ENCODE measurements around the gene SCRT2. TPM values are rescaled to one million over a fixed set of nuclear protein-coding genes. Genes with fewer than 3 reads are reported as not detected.
"Not testable (repeated sequence)": the region's sequence is repeated elsewhere in the genome, so short reads cannot be mapped to it uniquely, and the experiment has no call there.

SCRT2 gene
- total and polyA plus RNA-seq, 9 donors: not detected

DNA sequence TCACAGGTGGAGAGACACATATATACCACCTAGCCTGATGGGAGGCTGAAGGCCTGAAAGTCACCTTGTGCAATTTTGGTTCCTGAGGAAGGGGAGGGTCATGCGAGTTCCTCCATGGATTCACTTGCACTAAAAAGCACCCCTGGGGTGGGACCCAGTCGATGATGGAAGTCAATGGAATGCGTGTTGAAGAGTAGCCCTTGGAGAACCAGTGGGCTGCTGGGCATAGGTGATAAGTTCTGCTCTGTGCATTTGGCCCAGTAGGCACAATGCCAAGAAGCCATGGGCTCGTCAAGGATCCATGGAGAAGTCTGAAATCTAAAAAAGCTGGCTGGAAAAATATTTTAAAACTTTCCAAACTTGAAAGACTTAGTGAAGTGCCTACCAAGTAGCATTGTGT lies 18.9 kb upstream of the SCRT2 start:
- no peaks in the 10 kb centered on the region for H3K9me3 ChIP-seq
- intact Hi-C loops (cut with DNase I): no loop called here
- DNase-seq: no peak
- no peak overlapping the region for H3K4me3 ChIP-seq
- H3K4me1 ChIP-seq (ENCODE audit: insufficient read depth): no peaks in the 10 kb centered on the region
- TF ChIP-seq, protein P1, sequence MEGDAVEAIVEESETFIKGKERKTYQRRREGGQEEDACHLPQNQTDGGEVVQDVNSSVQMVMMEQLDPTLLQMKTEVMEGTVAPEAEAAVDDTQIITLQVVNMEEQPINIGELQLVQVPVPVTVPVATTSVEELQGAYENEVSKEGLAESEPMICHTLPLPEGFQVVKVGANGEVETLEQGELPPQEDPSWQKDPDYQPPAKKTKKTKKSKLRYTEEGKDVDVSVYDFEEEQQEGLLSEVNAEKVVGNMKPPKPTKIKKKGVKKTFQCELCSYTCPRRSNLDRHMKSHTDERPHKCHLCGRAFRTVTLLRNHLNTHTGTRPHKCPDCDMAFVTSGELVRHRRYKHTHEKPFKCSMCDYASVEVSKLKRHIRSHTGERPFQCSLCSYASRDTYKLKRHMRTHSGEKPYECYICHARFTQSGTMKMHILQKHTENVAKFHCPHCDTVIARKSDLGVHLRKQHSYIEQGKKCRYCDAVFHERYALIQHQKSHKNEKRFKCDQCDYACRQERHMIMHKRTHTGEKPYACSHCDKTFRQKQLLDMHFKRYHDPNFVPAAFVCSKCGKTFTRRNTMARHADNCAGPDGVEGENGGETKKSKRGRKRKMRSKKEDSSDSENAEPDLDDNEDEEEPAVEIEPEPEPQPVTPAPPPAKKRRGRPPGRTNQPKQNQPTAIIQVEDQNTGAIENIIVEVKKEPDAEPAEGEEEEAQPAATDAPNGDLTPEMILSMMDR (IDR thresholded peaks at IDR 0.05): no peak
- TF ChIP-seq POLR2A (IDR thresholded peaks at IDR 0.05): no peak
- TF ChIP-seq EP300 (IDR thresholded peaks at IDR 0.05): no peak
- 51 to 67% (median 59%) methylated on average over 4 of the region's 4 CpGs for WGBS, 3 donors
- H3K36me3 ChIP-seq: no peaks in the 10 kb centered on the region
- no peaks in the 10 kb centered on the region for H3K27me3 ChIP-seq
- H3K27ac ChIP-seq: no peak overlapping the region

DNA sequence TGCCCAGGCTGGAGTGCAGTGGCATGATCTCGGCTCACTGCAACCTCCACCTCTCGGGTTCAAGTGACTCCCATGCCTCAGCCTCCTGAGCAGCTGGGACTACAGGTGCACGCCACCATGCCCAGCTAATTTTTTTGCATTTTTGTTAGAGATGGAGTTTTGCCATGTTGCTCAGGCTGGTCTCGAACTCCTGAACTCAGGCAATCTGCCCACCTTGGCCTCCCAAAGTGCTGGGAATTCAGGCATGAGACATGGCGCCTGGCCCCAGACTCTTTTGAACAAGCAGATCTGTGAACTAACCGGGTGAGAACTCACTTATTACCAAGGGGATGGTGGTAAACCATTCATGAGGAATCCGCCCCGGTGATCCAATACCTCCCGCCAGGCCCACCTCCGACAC lies 18.2 kb upstream of the SCRT2 start:
- intact Hi-C loops (cut with DNase I); H3K27ac ChIP-seq; H3K4me1 ChIP-seq (ENCODE audit: insufficient read depth); DNase-seq; H3K4me3 ChIP-seq; H3K9me3 ChIP-seq; H3K27me3 ChIP-seq; H3K36me3 ChIP-seq: not testable (repeated sequence)
- WGBS, 3 donors: 84 to 92% (median 86%) methylated on average over 10 of the region's 10 CpGs

DNA sequence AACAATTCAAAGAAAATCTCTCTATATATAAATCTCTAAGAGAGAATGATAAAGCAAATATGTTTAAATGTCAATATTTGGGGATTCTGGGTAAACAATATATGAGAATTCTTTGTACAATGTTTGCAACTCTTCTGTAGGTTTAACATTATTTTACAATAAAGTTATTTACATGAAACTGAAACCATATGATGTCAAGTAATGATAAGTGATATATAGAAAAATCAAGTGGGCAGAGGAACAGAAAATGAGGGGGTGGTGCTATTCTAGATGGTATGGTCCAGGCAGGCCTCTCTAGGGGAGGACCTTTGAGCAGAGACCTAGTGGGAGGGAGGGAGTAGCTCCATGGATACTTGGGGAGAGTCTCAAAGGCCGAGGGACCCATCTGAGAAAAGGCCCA lies 16.4 kb upstream of the SCRT2 start:
- TF ChIP-seq EP300 (IDR thresholded peaks at IDR 0.05): no peak
- TF ChIP-seq POLR2A (IDR thresholded peaks at IDR 0.05): no peak
- TF ChIP-seq, protein P1 (IDR thresholded peaks at IDR 0.05): no peak
- Histone ChIP-seq H3K4me1 (ENCODE audit: insufficient read depth) (no peaks in the 10 kb centered on the region), H3K9me3 (no peaks in the 10 kb centered on the region), H3K4me3 (no peak overlapping the region), H3K36me3 (no peaks in the 10 kb centered on the region), H3K27ac (no peak overlapping the region), H3K27me3 (no peaks in the 10 kb centered on the region)
- DNase-seq: no peak
- WGBS, 3 donors: 32 to 33% (median 33%) methylated on average over 1 of the region's 1 CpG
- intact Hi-C loops (cut with DNase I): no loop called here

DNA sequence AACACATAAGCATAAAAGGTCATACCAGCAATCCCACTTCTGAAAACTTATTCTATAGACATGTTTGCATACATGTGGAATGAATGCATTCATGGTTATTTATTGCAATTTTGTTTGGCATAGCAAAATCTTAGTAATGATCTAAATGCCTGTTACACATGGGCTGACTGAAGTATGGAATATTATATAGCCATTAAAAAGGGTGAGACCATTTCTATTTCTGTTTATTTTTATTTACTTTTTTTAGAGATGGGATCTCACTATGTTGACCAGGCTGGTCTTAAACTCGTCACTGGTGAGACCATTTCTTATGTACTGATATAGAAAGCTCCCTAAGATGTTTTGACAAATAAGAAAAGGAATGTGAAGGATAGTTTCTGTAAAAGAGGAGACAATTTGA lies 14.3 kb upstream of the SCRT2 start:
- no peak for DNase-seq
- no peaks in the 10 kb centered on the region for H3K9me3 ChIP-seq
- H3K27ac ChIP-seq: no peak overlapping the region
- intact Hi-C loops (cut with DNase I): no loop called here
- H3K36me3 ChIP-seq: no peaks in the 10 kb centered on the region
- no peaks in the 10 kb centered on the region for H3K27me3 ChIP-seq
- WGBS, 3 donors: 43 to 45% (median 43%) methylated on average over 1 of the region's 1 CpG
- no peaks in the 10 kb centered on the region for H3K4me1 ChIP-seq (ENCODE audit: insufficient read depth)
- TF ChIP-seq, protein P1 (IDR thresholded peaks at IDR 0.05): no peak
- TF ChIP-seq EP300 (IDR thresholded peaks at IDR 0.05) (no peak), POLR2A (IDR thresholded peaks at IDR 0.05) (no peak)
- no peak overlapping the region for H3K4me3 ChIP-seq

DNA sequence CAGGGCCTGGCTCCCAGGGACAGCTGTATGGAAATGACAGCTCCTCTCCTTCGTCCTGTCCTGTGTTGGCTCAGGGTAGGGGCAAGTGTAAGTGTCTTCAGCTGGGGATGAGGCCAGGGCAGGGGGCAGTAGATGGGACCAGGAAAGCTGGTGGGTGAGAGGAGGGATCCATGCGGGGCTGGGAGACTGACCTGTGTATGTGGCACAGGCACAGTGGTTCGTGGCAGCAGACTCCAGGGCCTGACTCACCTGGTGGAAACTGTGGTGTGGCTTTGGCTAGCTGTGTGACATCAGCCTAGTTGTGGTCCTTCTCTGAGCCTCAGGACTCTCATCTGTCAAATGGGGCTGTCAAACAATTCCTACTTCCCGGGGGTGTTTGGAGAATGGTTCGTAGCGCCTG lies 13.7 kb upstream of the SCRT2 start:
- H3K27ac ChIP-seq: no peak overlapping the region
- TF ChIP-seq EP300 (IDR thresholded peaks at IDR 0.05) (no peak), POLR2A (IDR thresholded peaks at IDR 0.05) (no peak)
- TF ChIP-seq, protein P1 (IDR thresholded peaks at IDR 0.05): no peak
- intact Hi-C loops (cut with DNase I): no loop called here
- H3K27me3 ChIP-seq: no peaks in the 10 kb centered on the region
- H3K9me3 ChIP-seq: no peaks in the 10 kb centered on the region
- DNase-seq: no peak
- H3K4me3 ChIP-seq: no peak overlapping the region
- no peaks in the 10 kb centered on the region for H3K4me1 ChIP-seq (ENCODE audit: insufficient read depth)
- 74 to 78% (median 75%) methylated on average over 6 of the region's 6 CpGs for WGBS, 3 donors
- no peaks in the 10 kb centered on the region for H3K36me3 ChIP-seq

All from ovary (tissue), 9 donors.